HG02588 (cell line): ENCODE measurements around the gene DMGDH.
"Not testable (repeated sequence)": the region's sequence is repeated elsewhere in the genome, so short reads cannot be mapped to it uniquely, and the experiment has no call there.

Source experiments
- ATAC-seq: cut with Tn5 transposase; IDR thresholded peaks from one replicate; pipeline ENCODE4 v1.9.1; 2021; ENCODE audit warnings: mild to moderate bottlenecking, moderate library complexity; ENCODE audit not compliant: unreplicated experiment

Gene DMGDH

DNA sequence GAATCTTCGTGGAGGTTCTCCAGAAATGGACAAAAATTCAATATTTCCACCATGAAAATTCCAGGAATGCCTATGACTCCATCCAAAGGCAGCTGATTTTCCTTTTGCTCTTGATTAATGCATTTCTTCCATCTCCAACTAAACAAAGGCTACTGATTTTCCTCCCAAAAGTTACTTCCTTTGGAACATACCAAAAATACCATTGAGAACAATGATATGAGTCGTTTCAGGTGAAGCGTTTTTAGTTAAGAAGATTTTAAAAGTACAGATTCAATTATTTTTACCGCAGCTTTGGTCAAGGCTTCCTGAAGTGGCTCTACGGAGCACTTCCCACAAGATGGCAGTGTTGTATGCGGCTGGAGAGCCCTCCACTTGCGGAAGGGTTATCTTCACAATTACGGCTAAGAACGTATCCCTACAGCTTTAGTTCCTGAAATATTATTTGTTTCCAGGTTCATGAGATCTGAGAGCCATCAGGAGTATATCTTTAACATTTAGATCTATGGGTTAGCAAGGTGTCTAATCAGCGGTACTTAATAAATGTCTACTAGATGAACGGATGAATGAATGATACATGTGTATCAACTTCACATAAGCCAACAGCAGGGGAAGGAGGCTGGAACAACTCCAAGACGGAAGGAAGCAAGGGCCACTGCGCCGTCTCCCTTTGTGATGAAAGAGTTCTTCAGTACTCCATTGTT lies 48.5 kb downstream of the DMGDH start:
- no peak for ATAC-seq

DNA sequence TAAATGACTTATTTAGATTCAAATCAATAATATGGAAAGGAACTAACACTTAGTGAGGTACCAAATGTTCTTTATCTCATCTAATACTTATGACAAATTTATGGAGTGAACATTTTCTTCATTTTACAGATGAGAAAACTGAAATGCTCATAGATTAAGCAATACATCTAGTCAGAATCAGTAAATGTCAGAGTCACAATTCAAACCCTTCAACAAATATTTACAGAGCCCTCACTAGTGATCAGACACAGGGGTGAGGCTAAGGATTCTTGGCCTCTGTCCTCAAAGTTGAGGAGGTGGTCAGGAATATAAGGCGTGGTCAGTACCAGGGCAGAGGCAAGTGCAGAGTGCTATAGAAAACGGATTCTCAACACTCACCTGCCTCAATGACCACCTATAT lies 54.8 kb downstream of the DMGDH start:
- no peak for ATAC-seq

DNA sequence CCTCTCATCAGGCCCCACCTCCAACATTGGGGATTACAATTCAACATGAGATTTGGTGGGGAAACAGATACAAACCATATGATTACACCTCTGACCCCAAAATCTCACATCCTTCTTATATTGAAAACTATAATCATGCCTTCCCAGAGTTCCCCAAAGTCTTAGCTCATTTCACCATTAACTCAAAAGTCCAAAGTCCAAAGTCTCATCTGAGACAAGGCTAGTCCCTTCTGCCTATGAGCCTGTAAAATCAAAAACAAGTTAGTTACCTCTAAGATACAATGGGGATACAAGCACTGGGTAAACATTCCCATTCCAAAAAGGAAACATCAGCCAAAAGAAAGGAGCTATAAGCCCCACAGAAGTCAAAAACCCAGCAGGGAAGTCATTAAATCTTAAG lies 57.6 kb downstream of the DMGDH start:
- ATAC-seq: no peak

GRCh38 chr5:79011219-79011836 lies 58.1 kb downstream of the DMGDH start:
- no peak for ATAC-seq

DNA sequence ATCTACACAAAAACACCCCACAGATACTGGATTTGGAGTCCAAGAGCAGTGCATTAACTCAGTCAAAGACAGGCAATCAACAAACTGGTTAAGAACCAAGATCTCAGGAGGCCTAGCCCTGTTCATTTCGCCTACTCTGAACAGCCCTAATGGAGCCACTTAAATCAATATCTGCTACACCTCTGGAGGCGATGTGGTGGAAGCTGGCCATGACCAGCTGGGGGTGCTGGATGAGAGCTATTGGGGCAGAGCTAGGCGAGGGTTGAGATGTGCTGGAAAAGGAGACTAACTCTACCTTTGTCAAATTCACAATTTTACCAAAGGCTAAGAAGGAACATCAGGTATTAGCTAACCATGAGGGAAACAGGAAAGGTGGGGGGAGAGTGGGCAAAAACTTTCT lies 61.1 kb downstream of the DMGDH start:
- no peak for ATAC-seq

DNA sequence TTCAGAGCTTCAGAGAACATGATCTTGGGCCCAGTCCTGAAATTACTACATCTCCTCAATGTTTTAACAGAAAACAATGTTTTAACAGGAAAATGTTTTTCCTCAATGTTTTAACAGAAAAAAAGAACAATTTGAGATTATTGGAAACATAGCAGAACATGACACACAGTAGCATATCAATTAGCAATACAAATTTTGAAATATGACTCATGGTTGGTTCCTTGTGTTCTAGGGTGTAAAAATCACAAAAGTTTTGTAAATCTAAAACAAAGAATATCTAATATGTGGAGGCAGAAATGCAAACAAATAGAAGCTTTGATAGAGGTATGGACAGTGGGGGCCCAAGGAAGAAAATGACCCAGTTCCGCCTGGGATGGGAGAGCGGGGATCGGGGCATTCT lies 61.6 kb downstream of the DMGDH start:
- ATAC-seq: no peak

DNA sequence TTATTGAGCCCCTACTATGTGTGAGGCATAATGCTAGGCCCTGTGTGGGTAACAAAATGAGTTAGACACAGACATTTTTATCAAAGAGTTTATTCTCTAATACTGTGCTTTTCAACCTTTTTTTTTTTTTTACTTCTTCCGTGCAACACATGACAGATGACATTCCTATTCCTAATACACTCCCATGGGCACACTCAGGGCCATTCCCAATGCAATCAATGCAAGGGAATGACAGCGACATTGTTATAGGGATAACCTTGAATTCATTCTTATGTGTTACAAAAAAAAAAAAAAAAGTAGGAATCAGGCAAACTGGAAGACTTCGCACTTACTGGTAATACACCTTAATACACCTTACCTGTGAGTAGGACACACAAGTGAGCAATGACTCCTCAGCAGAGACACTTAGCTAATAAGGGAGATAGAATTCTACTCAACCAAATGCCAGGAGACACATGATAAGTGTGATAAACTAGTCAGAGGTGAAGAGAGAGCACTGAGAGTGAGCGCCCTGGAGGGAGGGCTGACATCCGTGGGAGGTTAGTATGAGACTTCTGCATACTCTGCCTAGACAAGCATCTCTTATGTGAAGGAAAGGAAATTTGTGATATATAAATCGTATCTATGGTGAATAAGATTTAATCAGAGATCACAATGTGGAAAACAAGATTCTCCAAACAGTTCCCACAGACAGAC lies 63.4 kb downstream of the DMGDH start:
- ATAC-seq: no peak

DNA sequence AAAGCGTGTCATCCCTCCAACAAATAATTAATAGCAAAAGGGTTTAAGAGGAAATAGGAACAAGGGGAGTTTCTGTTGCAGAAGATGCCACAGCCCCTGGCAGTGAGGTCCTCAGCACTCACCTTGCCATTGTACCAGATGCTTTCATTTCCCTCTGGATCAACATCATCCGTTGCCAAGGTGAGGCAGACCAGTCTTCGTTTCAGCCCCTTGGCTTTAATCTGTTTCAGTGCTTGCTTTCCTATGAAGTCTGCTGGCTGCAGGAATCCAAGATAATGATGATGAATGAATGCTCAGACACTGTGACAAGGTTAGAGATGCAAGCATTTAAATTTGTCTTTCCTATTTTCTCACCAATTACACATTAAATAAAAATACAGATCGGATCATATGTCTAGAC lies 64.3 kb downstream of the DMGDH start:
- no peak for ATAC-seq

GRCh38 chr5:79002374-79002773 lies 67.1 kb downstream of the DMGDH start:
- ATAC-seq: no peak

DNA sequence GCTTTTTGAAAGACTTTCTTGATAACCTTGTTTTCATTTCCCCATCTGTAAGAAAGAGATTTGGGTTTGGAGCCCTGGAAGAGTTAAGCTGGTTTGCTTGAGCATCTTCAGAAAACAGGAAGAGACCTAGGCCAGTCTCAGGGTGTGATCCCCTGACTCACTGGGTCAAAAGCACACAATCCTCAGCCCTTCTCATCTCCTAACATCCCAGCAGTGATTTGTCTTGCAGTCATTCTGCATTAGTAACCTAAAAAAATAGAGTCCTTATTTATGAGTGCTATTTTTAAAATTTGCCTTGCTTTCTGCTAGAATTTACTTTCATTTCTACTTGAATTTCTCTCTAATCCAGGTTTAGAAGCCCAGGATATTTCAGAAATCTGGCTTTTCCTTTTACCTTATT lies 68.0 kb downstream of the DMGDH start:
- ATAC-seq: no peak

DNA sequence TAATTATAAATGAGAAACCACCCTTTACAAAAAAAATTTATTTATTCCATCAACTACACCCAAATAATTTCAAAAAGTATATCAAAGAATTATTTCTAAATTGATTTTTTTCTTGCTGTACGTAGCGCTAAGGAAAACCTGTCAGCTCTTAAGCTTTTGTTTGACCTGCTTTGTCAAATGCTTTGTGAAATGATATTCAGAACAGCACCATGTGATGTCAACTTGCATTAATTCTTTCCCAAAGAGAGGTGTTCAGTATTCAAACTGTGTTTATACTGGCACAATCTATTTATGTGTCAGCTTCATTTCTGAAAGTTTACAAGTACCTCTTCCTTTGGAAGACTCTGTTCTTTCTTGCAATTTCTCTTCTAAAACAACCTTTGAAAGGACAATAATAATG lies 72.4 kb downstream of the DMGDH start:
- ATAC-seq: no peak

GRCh38 chr5:78995521-78996007 lies 73.9 kb downstream of the DMGDH start:
- ATAC-seq: no peak

DNA sequence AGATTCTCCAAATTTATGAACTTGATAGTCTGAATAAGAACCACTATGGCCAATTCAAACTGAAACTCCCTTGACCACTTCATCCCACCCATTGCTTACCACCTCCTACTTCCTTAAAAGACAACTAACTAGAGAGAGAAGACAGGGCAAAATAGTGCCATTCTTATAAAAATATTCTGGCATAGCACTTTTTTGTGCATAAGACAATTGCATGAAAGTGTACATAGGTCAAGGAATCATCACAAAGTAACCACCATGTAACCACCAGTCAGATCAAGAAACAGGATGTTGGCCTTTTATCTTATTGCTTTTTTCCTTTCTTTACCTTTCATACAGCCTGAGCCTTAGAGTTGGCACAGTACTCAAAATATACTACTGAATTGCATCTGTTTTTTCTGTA lies 76.3 kb downstream of the DMGDH start:
- no peak for ATAC-seq

DNA sequence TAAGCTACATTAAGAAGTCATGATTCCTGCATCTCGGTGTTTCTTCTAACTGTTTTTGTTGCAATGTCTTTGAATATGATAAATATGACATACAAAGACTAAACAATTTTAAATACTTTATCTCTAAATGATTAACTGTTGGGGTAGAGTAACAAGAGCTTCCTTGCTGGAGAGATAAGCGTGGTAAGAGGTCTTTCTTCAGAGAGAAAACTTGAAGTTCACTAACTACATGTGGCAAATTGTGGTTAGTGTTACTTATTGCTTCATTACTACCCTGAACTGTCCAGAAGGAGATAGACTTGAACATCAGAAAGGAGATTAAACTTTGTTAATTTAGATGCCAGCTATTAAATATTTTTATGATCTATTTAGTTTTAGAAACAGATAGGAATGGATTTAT lies 77.3 kb downstream of the DMGDH start:
- ATAC-seq: no peak

DNA sequence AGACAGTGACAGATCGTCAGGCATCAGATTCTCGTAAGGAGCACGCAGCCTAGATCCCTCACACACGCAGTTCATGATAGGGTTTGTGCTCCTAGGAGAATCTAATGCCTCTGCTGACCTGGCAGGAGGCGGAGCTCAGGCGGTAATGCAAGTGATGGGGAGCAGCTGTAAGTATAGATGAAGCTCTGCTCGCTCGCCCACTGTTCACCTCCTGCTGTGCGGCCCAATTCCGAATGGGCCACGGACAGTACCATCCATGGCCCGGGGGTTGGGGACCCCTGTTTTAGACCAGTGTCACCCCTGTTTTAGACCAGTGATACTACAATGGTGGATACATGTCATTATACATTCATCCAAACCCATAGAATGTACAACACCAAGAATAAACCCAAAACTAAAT lies 80.4 kb downstream of the DMGDH start:
- ATAC-seq: no peak

- ATAC-seq: peak; percentile 39
Measured at GRCh38 chr5:78985725-78986223, 83.7 kb downstream of the DMGDH start.

DNA sequence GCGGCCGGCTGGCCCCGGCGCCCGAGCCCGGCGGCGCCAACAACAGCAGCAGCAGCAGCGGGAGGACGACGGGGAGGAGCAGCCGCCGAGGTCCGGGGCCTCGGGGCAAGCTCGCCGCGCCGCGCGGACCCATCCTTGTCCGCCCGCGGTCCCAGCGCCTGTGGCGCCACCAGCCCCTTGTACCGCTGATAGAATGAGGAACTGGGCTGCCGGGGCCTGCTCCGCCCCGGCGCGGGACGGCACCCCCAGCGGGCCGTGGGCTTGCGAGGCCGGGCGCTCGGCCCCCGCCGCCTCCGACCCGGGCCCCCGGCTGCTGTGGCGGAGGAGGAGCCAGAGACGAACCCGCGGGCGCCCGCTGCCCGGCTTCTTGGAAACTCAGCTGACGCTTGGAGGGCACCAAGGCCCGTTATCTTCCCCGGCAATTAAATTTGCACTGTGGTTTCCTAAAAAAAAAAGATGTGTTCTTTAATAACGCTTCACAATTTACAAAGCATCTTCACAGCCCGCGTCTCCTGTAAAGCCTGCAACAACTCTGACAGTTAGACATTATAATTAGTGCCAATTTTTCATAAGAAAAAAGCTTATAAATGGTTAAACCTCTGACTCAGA lies 84.3 kb downstream of the DMGDH start, which contains the start of gene ARSB:
Gene ARSB (minus strand): TSS at position 195 of the 609 bp plus-strand sequence. CDS start 62 bp downstream, at position 133.
- ATAC-seq: peak; percentile 44

- peak; percentile 60 for ATAC-seq
Measured at GRCh38 chr5:78984439-78985115, 84.9 kb downstream of the DMGDH start.

DNA sequence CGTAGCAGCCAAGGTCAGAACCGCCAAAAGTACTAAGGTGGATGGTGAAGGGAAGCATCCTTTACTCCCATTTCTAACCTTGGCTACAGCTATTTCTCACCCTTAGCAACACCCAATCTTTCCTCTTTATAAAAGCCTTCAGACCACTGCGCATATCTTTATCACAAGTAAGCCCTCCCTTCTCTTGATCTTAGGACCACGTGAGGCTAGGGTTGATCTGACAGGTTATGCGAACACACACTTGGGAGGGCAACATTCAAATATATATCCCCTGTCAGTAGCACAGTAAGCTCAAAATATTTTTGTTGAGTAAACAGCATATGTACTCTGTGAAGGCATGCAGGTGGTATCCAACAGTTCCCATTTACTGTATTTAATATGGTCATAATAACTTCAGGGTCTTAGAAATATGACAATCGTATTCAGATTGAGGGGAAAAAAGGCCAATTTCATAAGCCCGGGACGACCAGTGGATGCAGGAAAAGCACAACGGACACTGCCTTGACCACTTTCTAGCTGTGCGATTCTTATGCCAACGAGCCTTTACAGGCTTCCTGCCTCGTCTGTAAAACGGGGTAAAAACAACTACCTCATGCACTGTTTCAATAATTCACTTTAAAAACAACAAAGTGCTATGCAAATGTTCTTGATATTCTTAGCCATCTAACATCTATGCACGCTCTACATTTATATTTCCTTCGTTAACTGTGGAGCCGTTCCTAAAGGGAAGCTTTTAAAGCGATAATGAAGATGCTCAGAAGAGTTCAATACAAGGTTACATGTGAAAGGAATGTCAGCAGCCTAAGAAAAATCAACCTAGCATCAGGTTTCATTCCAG lies 85.7 kb downstream of the DMGDH start:
- ATAC-seq: no peak

- not testable (repeated sequence) for ATAC-seq
Measured at GRCh38 chr5:78983194-78983593, 86.3 kb downstream of the DMGDH start.
